Bone marrow (tissue), 2 donors: Measurements from ENCODE around the gene OR8K1.

Experiments
- DNase-seq, 2 donors: peaks; one replicate each; lab custom pipeline; 2025; lab: John Stamatoyannopoulos, UW

OR8K1 gene

DNA sequence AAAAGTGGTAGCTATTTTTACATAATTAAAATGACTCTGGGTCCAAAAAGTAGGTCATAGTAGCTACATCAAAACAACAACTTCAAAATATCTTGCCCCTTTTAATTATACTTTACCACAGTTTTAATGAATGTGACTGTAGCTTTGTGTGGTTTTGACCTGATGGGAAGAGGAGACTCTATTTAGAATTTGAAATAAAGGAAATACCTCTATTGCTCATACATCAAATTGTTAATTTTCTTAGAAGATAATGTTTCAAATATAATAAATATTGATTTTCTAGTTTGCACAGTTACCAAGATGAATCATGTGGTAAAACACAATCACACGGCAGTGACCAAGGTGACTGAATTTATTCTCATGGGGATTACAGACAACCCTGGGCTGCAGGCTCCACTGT, at the start of gene OR8K1:
TSS of gene OR8K1 (plus strand) at position 301 of the 400 bp plus-strand sequence. CDS start at position 301, 0 bp downstream.
- no peak for DNase-seq

DNA sequence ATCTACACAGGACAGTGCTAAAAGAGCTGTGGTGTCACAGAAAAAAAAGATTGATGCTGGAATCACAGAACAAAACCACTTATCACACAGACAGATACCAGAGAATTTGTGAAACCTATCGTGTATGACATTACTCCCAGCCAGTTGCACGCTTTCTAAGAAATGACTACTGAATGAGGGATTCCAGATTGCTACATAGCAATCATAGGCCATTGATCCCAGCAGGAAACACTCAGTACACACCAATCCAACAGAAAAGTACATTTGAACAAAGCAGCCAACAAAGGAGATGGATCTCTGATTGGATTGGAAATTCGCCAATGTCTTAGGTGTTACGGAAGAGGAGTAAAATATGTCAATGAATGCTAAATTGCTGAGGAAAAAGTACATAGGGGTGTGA, 48.9 kb upstream of the OR8K1 start:
- DNase-seq = no peak

DNA sequence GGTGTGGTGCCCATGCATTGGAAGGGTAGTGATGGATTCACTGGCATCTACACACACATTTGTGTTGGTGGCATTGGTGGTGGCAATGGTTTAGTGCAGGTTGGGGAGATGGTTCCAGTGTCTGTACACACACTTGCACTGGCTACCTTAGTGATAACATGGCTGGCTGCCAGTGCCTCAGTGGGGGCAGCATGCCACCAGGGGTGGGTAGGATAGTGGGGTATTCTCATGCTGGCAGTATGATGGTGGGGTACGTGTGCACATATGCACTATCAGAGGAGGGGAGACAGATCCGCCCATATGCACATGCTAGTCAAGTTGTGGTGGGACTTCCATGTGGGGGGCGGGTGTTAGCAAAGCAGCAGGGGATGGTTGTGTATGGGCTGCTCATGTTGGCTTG, 38.0 kb upstream of the OR8K1 start:
- no peak for DNase-seq

DNA sequence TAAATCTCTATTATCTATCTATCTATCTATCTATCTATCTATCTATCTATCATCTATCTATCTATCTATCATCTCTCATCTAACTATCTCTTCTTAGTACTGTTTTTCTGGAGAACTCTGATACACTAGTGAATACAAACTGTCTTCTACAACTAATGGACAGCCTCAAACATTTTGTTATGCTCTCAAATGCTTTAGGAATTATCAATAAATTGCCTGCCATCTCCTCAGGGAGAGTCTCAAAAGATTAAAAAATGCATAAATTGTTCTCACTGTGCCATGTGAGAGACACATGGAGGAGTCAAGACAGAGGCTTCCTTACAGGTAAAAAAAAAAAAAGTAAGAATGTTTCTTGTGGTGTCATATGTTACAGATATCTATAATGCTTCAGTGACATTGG, 31.0 kb upstream of the OR8K1 start, which contains the start of gene OR8K3:
TSS of gene OR8K3 (plus strand) at position 301 of the 400 bp plus-strand sequence. CDS start 3,163 bp downstream, outside the sequence.
- DNase-seq = no peak

DNA sequence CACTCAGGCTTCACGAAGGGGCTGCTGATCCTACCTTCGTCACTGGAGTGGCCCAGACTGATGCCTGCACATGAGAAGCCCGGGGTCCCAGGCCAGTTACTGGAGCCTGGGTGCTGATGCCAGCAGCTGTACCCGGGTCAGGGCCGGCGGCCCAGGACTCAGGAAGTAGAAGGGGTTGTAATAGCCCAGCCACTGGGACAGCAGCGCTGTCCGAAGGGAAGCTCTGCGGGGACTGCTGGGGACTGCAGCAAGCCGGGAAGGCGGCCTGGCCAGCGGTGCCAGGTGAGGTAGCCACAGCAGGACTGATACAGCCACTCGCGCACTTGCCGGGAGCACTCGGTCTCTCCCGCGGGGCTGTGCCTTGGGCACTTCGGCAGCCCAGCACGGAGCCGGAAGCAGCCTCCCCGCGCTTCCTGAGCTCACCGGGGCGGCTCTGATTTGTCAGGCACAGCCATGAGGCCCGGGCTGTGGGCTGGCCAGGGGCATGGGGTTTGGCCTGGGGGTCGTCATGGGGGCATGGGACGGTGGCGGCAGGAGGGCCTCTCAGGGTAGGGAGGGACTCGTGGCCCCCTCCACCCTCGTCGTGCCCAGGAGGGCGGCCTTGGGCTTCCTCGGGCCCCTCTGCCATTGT, 13.9 kb upstream of the OR8K1 start:
- DNase-seq = no peak

DNA sequence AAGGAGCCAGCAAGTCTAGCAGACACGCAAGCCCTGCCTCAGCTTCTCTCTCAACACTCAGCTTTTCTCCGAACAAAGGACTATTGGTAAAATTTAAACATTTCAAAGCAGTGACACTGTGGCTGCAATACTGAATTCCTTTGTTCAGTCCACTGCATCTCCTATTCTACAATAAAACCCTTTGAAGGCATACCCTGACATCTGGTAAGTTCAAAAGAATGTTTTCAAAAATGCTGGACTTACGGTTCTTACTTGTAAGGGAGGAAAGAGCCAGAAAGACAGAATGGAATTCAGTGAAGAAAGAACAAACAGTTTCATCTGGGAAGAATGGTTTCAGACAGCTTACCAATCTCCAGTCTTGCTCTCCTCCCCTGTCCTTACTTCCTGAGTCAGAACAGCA, 12.7 kb upstream of the OR8K1 start:
- no peak for DNase-seq

DNA sequence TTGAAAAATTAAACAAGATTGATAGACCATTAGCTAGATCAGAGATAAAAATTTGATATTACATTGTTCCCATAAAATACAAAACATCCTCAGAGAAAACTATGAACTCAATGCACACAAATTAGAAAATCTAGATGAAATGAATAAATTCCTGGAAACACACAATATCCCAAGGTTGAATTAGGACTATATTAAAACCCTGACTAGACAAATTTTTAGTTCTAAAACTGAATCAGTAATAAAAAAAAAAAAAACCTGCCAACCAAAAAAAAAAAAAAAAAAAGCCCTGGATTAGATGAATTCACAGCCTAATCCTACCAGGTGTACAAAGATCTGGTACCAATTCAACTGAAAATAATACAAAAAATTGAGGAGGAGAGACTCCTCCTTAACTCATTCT, 5.5 kb upstream of the OR8K1 start:
- DNase-seq = no peak

DNA sequence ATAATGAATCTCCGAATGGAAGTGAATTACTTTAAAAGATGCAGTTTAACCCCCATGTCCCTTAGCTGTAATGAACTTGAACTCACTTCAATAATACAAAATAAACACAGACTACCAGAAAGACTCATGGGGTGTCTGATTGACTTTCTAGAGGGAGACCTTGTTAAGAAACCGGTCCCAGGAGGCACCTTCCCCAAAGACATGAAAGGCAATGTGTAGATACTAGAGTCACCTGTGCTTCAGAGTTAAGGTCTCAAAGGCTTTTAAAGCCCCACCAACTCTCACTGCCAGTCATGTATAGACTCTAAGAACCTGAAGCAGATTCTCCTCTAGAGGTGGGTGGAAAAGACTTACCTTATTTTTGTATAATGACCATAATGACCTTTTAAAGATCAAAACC, 8.2 kb downstream of the OR8K1 start, which contains the start of gene OR8J1:
TSS of gene OR8J1 (plus strand) at position 301 of the 400 bp plus-strand sequence. CDS start 5,956 bp downstream, outside the sequence.
- DNase-seq = no peak

DNA sequence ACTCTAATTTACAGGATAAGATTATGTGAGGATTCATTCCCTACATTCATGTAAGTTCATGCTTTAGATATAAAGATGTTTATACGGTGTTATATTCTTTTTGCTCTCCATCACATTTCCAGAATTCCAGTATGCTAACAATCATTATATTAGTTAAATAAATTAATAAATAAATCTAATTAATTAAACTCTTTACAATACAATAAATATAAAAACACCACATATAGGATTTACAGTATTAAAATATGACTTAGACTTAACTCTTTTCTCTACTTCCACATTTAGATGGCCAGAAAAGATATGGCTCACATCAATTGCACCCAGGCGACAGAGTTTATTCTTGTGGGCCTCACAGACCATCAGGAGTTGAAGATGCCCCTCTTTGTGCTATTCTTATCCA, 29.5 kb downstream of the OR8K1 start, which contains the start of gene OR8U1:
TSS of gene OR8U1 (plus strand) at position 301 of the 400 bp plus-strand sequence. CDS start at position 301, 0 bp downstream.
- DNase-seq = no peak

DNA sequence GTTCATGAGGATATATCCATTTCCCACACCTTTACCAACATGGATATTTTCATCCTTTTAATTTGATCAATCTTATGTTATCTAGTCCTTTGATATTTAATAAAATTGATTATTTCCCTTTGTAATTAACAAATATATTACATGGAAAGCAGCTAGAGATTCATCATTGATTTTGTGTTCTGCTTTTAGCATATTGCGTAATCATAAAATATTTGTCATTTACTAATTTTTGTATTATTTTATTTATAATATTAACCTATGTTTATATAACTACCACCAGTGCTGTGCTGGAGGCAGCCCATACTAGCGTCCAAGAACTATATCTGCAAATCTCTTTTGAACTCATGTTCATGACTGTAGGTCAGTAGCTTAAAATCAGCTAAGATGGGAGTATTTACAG, 34.3 kb downstream of the OR8K1 start:
- DNase-seq = no peak

DNA sequence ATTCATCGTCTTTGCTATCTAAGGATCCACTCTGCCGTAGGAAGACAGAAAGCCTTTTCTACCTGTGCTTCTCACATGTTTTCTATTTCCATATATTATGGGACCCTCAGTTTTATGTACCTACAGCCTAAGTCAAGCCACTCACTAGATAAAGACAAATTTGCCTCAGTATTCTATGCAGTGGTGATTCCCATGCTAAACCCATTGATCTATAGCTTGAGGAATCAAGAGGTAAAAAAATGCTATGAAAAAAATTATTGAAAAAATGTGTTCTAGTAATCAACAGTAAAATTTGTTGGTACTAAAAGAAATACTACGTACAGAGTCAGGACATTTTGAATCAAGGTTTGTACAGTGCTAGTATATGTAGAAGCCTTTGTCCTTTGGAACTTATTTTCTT, 48.5 kb downstream of the OR8K1 start:
- no peak for DNase-seq

DNA sequence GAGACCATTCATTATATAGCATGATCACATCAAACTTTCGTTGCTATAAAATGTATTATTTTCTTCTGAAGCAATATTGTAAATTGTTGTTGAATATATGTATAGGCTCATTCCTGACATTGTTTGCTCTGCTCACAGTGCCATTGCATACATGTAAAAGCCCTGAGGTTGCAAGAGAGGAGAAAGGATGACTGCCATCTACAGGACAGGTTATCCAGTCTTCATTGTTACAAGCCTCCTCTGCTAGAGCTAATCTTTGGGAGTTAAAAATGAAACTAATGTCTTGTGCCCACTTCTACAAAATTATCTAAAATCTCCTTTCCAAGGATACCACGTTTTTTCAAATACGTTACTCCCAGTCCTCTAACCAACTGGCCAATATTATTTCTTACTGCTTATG, 50.2 kb downstream of the OR8K1 start:
- DNase-seq = no peak
